HEK293 (cell line): Measurements from ENCODE around the gene C10orf88.

ENCODE experiments used
- BCL11A ChIP-seq: fragments of 450-650 bp; formaldehyde crosslinking; IDR thresholded peaks from 2 replicates; pipeline ENCODE4 v1.5.1; 2016; ENCODE audit warnings: low read depth, missing biosample characterization, missing genetic modification characterization
- SETDB1 ChIP-seq: IDR thresholded peaks from one replicate; pipeline ENCODE4 v1.6.1; 2017; ENCODE audit warnings: mild to moderate bottlenecking, low read length, moderate library complexity, mixed read lengths; ENCODE audit not compliant: insufficient read length
- YY1 ChIP-seq: fragments of 450-650 bp; formaldehyde crosslinking; IDR thresholded peaks from 2 replicates; pipeline ENCODE4 v1.5.1; 2018; ENCODE audit warnings: missing biosample characterization, missing genetic modification characterization
- ZBTB17 ChIP-seq: fragments of 450-650 bp; formaldehyde crosslinking; IDR thresholded peaks from 2 replicates; pipeline ENCODE4 v1.5.1; 2016; ENCODE audit warnings: missing biosample characterization, missing genetic modification characterization
- ZNF830 ChIP-seq: fragments of 450-650 bp; IDR thresholded peaks from 2 replicates; pipeline ENCODE4 v1.5.0; 2018; ENCODE audit warnings: missing biosample characterization, missing genetic modification characterization, low read depth, mild to moderate bottlenecking, moderate library complexity
- TF ChIP-seq, protein P1 (sequence below): fragments of 450-650 bp; formaldehyde crosslinking; conservative IDR thresholded peaks from 2 replicates; pipeline ENCODE4 v1.5.1; 2016; ENCODE audit warnings: low read depth, missing biosample characterization, missing genetic modification characterization
- TF ChIP-seq, protein P2 (sequence below): fragments of 450-650 bp; formaldehyde crosslinking; IDR thresholded peaks from 2 replicates; pipeline ENCODE4 v1.5.1; 2016; ENCODE audit warnings: missing biosample characterization, missing genetic modification characterization

DNA sequence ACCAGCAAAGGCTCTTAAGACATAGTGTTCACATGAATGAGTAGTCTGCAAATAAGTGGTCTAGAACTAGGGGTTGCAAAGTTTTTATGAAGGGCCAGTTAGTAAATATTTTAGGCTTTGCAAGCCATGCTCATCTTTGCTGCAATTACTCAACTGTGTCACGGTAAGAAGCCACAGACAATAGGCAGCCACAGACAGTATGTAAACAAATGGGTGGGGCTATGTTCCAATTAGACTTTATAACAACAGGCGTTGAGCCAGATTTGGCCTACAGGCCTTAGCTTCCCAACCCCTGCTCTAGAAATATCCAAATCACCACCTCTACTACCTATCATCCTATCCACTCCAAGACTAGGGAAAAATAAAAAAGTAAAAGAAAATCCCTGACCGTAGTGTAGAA lies 45.3 kb upstream of the C10orf88 start:
- TF ChIP-seq, protein P1, sequence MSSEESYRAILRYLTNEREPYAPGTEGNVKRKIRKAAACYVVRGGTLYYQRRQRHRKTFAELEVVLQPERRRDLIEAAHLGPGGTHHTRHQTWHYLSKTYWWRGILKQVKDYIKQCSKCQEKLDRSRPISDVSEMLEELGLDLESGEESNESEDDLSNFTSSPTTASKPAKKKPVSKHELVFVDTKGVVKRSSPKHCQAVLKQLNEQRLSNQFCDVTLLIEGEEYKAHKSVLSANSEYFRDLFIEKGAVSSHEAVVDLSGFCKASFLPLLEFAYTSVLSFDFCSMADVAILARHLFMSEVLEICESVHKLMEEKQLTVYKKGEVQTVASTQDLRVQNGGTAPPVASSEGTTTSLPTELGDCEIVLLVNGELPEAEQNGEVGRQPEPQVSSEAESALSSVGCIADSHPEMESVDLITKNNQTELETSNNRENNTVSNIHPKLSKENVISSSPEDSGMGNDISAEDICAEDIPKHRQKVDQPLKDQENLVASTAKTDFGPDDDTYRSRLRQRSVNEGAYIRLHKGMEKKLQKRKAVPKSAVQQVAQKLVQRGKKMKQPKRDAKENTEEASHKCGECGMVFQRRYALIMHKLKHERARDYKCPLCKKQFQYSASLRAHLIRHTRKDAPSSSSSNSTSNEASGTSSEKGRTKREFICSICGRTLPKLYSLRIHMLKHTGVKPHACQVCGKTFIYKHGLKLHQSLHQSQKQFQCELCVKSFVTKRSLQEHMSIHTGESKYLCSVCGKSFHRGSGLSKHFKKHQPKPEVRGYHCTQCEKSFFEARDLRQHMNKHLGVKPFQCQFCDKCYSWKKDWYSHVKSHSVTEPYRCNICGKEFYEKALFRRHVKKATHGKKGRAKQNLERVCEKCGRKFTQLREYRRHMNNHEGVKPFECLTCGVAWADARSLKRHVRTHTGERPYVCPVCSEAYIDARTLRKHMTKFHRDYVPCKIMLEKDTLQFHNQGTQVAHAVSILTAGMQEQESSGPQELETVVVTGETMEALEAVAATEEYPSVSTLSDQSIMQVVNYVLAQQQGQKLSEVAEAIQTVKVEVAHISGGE (tag by site-specific recombination), result no peak
- TF ChIP-seq, protein P2, sequence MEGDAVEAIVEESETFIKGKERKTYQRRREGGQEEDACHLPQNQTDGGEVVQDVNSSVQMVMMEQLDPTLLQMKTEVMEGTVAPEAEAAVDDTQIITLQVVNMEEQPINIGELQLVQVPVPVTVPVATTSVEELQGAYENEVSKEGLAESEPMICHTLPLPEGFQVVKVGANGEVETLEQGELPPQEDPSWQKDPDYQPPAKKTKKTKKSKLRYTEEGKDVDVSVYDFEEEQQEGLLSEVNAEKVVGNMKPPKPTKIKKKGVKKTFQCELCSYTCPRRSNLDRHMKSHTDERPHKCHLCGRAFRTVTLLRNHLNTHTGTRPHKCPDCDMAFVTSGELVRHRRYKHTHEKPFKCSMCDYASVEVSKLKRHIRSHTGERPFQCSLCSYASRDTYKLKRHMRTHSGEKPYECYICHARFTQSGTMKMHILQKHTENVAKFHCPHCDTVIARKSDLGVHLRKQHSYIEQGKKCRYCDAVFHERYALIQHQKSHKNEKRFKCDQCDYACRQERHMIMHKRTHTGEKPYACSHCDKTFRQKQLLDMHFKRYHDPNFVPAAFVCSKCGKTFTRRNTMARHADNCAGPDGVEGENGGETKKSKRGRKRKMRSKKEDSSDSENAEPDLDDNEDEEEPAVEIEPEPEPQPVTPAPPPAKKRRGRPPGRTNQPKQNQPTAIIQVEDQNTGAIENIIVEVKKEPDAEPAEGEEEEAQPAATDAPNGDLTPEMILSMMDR (tag by site-specific recombination), result no peak
- TF ChIP-seq ZNF830 (tag by site-specific recombination) (no peak), YY1 (tag by site-specific recombination) (no peak), SETDB1 (no peak), ZBTB17 (tag by site-specific recombination) (no peak), BCL11A (tag by site-specific recombination) (no peak)
